DMS114 treated with DMSO at 0.1 percent for 48 hours (cell line): ENCODE results near the gene PRR13.
"Not testable (repeated sequence)": the region's sequence is repeated elsewhere in the genome, so short reads cannot be mapped to it uniquely, and the experiment has no call there.

Experiments
- DNase-seq: peaks from one replicate; lab custom pipeline; 2025; ENCODE audit not compliant: unreplicated experiment; lab: John Stamatoyannopoulos, UW

Gene PRR13

DNA sequence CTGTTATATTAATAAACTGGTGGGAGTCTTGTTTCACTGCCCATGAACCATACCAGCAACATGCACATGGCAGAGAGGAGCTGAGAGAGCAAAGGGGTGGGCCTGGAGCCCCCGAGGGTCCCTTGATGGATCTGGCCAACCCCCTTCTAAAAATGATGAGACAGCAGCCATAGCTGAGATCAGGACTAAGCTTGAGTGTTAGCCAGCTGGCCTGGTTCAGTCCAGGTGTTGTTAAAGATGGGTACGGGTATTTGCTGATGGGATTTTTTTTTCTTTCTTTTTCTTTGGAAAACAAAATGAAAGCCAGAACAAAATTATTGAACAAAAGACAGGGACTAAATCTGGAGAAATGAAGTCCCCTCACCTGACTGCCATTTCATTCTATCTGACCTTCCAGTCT, 26.3 kb downstream of the PRR13 start:
- DNase-seq, result no peak

DNA sequence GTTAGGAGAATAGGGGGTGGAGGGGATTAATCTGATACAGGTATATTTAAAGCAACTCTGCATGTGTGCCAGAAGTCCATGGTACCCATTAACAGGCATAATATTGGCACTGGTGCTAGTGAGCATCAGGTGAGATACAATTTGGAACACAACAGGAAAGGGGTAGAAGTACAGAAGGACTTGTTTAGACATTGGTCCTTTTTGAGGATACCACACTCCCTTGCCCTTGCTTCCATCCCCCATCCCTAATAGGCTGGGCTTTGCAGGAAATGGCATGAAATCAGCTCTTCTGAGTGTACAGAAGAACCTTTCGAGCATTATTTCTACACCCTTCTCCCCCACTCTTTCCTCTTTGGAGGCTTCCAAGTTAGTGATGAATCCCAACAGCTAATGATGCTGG, 26.7 kb downstream of the PRR13 start:
- DNase-seq, result no peak

DNA sequence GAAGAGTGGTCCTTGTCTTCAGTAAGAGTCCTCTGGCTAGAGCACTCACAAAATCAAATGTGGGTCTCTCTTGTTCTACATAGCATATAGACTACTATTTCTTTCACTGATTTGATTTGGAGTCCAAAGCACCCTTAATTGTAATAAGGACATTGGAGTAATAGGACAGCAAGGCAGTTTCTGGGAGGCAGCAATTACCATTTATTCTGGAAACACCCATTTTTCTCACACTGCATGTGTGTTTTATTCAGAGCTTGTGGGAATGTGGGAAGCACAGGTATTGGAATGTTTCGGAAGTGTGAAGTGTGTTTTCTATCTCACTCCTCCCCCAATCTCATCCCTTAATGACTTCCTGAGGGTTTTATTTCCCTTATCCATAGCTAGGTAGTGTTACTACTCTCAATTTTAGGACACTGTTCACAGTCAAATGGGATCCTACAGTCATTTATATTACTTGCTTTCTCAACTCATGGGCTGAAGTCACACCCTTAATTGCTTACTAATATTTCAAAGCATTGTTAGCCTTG, 30.6 kb downstream of the PRR13 start:
- DNase-seq, result no peak

DNA sequence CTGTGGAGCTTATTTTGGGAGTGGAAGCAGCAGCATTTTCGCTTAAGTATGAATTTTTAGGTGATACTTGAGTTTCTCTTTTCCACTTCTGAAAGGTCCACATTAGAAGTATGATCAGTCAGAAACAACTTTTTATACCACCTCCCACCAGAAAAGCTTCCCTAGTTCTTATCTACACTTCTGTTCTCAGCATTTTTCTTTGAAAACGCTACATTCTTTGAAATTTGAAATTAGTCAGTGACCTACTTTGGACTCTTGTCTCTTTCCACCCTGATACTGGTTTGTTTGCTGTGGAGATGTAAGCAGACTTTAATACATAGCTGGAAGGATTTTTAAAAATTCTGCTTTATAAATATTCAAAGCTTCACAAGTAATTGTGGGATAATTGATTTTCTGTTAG, 32.5 kb downstream of the PRR13 start:
- DNase-seq, result no peak

DNA sequence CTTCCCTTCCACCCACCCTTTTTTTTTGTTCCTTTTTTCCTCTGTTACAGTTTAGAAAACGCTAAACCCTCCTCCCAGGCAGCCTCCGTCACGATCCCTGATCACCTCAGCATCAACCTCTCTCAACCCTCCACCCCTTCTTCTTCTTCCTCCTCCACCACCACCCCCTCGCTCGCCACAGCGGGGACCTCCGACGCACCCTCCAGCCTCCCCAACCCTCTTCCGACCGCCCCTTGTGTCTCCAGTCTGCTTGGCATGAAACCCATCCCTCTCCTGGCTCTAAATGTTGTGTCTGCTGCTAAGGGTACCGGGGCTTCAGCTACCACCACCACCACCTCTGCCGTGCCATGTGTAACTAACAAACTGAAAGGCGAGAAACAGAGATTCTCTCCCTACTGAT, 33.3 kb downstream of the PRR13 start:
- DNase-seq, result no peak

DNA sequence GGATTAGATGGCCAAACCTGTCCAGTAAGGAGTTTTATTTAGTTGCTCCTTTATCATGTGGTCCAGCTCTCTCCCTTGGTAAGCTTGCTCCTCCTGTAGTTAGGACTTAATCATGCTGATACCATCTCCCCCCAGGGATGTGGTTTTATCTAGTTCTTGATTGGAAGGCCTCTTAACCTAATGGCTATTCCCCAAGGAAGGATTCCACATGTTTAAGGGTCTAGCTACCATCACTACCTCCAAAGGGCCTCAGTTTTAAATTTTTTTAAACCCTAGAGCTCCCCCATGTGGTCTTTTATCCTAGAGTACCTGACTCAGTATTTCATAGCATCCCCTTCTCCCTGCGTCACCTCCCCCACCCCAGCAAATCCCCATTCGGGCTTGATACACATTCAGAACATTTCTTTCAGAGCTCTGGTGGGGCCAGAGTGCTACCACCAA, 35.3 kb downstream of the PRR13 start:
- peak; percentile 60 for DNase-seq

DNA sequence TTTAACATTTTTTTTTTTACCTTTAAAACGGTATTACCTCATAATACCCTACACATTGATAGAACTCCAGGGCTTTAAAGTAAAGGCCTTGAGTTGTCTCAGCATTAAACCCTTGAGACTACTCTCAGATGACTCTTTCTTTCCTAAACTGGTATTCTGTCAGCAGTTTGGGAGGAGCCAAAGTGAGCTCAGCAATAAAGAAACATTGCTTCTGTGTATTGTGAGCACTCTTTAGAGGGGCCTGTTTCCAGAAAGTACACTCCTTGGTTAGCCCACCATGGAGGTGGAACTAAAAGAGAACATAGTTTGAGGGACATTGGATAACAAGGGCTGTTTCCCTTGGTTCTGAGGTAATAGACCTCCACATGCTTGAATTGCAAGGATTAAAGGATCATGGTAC, 37.3 kb downstream of the PRR13 start:
- DNase-seq, result no peak

DNA sequence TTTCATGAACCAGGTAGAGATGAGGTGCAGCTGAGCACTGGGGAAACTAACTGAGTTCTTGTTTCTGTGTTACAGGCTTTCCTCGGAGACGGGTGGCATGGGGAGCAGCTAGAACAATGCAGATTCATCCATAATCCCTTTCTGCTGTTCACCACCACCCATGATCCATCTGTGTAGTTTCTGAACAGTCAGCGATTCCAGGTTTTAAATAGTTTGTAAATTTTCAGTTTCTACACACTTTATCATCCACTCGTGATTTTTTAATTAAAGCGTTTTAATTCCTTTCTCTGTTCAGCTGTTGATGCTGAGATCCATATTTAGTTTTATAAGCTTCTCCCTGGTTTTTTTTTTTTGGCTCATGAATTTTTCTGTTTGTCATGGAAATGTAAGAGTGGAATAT, 37.8 kb downstream of the PRR13 start:
- DNase-seq, result no peak

DNA sequence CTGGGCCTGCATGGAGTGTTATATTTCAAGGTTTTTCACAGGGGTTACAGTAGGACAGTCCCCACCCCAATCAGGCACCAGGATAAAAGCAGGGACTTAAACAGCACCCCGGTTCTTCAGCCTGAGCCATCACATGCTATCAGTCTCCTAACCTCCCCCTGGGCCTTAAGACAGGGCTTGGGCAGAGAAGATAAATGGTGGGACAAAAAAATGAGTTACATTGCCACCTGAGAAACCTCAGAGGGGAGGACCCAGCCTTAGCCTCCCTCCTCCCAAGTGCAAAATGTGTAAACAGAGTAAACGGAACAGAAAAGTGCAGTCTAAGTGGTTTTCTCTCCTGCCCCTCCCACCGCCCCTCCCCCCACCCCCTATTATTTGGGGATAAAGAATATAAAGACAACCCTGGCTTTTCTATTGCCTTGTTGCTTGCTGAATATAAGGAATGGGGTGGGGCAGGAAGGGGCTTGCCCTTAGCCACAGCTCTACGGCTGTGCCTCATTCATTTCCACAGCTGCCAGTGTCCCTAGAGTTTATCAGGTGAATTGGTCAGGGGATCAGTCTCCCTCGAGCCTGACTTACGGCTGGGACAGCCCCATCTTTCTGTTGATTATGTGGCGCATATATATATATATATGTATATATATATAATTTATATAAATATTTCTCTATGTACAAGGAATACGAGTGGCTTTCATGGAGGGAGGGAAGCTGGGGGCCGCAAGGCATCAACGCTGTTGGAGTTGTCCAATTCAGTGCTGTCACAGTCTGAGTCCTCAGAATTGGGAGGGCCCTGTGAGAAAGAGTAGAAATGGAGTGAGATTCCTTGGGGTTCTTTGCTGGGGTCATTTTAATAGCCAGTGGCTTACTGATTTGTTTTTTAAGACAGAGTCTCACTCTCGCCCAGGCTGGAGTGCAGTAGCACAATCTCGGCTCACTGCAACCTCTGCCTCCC, 39.2 kb downstream of the PRR13 start:
- DNase-seq, result no peak

DNA sequence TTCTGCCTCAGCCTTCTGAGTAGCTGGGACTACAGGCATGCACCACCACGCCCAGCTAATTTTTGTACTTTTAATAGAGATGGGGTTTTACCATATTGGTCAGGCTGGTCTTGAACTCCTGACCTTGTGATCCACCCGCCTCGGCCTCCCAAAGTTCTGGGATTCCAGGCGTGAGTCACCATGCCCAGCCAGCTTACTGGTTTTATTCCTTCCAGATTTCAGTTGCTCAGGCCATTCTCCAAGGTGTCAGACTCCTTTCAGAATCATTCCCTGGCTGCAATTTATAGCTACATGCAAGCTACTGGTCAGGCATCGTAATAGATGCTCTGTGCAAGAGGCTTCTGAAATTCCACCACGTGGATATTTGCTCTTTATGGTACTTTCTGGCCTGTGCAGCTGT, 39.9 kb downstream of the PRR13 start:
- DNase-seq, result not testable (repeated sequence)

DNA sequence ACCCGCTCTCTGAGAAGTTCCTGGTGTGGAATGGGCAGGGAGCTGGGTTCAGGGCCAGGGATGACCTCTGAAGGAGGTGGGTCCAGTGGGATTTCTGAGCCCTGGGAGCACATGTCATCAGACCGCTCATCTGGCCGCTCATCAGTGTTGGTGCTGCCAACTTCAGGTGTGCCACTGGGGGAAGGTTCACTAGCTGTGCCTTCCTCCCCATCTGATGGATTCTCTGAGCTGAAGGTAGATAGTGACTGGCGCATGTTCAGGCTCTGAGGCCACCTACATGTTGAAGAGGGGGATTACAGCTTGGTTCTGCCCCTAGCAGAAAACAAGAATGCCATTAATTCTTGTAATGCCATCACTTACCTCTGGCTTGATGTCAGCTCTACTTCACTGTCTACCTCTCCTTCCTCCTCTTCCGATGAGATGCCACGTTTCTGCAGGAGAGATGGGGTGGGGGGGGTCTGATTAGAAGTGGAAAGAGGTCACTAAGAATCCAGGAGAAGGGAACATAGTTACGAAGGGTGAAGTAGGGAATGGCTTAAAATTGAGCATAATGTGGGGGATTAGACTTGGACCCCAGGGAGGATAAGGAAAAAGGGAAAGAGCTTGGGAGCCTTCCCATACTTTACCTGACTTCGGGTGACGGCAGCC, 40.5 kb downstream of the PRR13 start:
- peak; percentile 55 for DNase-seq

DNA sequence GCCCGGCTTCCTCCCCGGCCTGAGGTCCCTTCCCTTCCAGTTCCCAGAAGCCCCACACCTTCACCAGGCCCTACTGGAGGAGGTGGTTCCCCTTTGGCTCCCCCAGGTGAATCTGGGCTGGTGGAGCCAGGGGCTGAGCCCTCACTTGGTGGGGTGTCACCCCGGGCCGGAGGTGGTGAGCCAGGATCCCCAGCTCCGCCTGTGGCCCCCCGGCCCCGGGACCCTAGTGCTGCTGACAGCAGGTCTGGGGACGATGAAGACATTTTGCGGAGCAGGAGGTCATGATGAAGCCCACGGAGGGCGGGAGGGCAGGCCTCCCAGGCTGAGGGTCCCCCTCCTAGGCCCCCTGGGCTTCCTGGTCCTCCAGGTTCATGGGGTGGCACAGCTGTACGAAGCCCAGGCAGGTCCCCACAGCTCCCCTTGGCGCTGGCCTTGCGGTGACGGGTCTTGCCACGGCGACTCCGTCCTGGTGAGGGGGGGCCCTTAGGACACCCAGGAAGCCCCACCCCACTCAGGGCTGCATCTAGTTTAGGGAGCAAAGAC, 41.2 kb downstream of the PRR13 start:
- no peak for DNase-seq

DNA sequence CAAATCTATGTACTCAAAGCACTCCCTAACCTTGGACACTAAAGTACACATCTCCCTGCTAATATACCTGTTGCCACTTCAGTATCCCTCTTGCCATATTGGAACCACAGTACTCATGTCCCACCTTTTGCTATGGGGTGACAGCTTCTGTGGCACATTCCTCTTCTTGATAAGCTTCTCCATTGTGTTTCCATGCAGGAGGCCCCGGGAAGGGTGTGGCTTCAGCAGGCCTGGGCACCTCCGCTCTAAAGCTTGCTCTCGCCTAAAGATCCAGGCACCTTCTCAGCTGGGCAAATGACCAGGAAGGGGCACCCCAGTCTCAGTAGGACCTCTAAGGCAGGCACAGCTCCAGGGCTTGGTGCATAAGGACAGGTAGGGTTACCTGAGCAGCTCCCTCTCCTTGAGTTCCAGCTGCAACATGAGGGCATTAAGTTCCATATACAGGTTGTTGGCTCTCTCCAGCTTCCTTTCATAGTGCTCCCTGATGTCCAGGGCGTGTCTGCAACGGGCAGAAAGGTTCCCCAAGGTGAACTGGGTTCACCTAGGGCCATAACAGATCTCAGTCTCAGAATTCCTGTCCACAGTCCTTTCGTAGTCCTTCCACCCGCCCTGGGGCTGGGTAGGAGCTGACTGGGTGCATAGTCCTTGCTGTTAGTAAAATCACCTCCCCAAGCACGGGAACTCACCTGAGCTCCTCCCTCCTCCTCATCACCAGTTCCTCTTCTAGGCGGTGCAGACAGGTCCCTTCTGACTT, 41.9 kb downstream of the PRR13 start:
- no peak for DNase-seq

DNA sequence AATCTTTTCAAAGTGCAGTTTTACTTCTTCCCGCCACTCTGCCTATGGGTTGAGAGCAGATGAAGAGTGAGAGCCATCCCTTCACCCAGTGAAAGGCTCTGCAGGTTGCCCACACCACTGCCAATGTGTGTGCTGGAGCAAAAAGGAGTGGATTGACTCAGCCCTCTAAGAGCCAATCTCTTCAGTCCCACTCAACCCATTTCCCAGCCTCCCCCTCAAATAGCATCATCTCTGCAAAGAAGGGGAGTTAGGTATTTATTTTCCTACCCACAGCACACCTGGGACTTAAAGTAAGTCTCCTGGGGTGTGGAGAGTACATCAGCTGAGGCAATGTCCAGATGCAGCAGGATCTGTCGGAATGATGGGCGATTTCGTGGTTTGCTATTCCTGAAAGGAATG, 42.4 kb downstream of the PRR13 start:
- DNase-seq, result no peak

DNA sequence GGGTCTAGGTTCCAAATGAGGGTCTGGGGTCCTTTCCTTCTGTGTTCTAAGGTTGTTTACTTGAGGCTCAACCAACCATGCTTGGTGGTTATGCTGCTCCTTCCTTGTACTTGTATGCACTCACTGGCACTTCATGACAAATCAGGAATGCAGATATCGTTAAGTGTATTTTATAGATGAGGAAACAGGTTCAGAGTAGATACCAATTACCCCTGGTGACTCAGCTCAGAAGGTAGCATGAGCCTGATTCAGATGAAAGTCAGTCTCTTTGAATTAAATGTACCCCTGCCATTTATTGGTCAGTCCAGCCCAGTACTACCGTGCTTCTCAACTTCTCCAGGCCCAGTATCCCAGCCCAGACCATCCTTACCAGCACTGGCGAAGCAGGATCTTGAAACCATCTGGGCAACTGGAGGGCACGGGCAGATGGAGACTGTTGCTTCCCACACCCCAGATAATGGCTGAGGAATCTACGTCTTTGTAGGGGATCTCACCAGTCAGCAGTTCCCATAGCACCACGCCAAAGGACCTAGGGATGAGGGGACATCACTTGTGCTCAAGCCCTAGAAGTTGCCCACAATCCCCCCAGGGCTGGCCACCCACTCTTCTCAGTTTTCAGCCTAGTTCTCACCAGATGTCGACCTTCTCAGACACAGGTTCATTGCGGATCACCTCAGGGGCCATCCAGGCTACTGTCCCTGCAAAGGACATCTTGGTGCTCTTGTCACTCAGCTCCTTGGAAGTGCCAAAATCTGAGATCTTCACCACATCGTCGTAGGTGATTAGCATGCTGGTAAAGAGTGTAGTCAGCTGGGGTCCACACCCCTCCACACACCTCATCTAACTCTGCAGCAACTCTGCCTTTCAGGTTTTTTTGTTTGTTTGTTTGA, 43.4 kb downstream of the PRR13 start:
- DNase-seq, result no peak

DNA sequence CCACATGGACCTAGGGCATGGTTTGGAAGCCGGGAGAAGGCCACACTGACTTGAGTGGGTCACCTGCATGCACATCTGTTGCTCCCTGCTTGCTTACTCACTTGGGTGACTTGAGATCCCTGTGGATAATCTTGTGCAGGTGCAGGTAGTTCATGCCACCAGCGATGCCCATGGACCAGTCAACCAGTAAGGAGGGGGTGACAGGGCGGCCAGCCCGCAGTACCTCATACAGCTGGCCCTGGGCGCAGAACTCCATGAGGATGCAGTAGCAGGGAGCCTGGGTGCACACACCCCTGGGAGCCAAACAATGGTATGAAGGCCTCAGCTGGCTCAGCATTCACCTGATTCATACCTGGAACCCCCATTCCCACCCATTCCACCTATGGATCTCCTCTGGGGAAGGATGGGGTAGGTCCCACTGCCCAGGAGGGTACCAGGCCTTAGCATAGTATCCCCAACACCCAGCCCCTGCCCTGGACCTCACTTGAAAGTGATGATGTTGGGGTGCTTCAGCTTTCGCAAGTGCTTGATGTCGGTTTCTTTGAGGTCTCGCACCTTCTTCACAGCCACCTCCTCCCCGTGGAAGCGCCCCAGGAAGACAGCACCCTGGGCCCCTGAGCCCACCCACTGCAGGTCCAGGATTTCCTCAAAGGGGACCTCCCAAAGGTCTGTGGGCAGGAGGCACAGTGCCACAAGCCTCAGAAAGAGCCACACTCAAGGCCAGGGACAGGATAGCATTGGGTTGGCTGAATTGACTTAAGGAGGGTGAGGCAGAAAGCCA, 44.6 kb downstream of the PRR13 start:
- DNase-seq, result no peak

DNA sequence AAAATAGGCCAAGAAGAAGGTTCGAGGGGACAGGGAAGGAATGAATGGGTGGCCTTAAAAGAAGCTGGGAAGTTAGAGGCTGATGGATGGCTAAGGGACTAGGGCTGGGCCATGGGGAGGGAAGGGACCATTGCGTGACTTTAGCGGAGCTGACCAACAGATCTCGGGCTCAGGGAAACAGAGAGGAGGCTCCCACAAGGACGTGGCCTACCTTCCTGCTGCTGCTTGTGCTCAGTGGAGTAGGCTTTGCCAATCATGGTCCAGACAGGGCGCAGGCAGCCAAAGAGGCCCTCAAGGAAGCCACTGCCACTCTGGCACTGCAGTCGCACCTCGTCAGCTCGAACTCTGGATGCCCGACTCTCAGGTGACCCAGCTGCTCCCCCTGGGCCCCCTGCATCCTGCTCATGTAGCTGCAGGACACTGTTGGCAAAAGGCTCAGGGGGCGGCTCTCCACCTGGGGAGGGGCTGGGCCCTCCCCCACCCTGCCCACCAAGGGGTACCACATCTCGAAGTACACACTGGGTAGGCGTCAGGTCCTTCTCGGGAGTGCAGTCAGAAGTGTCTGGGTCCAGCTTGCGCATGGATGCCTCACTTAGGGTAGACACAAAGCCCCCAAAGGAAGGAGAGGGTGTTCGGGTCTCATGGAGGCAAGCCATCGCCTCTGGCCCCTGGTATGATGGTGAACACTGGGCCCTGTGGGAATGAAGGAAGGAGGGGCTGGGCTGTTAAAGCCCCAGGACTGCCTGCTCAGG, 45.4 kb downstream of the PRR13 start:
- DNase-seq, result no peak

DNA sequence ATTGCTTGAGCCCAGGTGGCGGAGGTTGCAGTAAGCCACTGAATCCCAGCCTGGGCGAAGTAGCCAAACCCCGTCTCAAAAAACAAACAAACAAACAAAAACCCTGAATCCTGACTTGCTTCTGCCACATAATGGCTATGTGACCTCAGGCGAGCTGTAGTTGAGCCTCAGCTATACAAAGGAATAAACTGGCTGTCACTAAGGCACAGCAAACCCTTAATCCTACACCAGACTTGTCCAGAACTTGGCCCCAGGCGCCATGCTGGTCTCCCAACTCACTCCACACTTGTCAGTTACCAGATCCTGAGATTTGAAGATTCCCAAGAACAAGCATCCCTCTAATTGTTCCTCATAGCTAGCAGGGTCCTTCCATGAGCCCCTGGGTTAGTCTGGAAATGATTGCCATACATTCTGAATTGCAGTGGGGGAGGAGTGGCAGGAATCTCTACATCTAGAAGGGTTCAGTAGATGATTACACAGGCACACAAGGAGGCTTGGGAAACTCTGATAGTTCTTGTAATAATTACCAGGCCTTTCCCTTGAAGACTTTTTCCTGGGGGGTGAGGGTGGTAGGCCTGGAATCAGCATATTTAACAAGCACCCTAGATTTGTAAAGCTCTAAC, 47.8 kb downstream of the PRR13 start:
- no peak for DNase-seq
